Kidney tubule cell (primary cell): Measurements from ENCODE around the gene MARCO.

Source experiments
- DNase-seq: peaks from one replicate; pipeline ENCODE4 v3.0.0-alpha.2; 2018; ENCODE audit warnings: low spot score

MARCO gene, protein sequence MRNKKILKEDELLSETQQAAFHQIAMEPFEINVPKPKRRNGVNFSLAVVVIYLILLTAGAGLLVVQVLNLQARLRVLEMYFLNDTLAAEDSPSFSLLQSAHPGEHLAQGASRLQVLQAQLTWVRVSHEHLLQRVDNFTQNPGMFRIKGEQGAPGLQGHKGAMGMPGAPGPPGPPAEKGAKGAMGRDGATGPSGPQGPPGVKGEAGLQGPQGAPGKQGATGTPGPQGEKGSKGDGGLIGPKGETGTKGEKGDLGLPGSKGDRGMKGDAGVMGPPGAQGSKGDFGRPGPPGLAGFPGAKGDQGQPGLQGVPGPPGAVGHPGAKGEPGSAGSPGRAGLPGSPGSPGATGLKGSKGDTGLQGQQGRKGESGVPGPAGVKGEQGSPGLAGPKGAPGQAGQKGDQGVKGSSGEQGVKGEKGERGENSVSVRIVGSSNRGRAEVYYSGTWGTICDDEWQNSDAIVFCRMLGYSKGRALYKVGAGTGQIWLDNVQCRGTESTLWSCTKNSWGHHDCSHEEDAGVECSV

DNA sequence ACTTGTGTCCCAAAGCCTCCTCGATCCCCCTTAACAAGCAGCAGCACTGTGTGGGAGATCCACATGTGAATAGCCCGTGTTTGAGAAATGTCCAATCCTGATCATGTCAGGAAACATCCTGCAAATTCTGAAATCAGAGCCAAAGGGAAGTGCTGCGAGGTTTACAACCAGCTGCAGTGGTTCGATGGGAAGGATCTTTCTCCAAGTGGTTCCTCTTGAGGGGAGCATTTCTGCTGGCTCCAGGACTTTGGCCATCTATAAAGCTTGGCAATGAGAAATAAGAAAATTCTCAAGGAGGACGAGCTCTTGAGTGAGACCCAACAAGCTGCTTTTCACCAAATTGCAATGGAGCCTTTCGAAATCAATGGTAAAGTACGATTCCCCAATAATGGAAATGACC lies at the start of gene MARCO:
TSS of gene MARCO (plus strand) at position 164 of the 400 bp plus-strand sequence. CDS start at position 271, 107 bp downstream.
- DNase-seq = no peak

DNA sequence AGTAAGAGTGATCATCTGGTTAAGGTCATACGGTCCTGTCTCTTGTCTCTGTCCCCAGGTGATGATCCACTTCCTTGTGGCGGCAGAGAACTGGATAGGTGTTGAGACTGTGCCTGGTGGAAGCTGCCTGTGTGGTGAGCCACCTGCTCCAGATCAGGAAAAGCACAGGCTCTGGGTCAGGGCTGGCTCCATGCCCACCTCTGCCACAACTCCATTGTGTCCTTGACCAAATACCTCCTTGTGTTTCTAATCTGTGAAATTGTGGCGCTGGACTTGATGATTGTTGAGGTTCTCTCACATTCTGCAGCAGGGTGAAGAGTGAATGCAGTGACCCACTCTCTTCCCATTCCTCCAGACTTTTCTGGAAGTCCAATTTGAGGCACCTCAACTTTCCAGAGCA lies 48.9 kb upstream of the MARCO start:
- no peak for DNase-seq

- DNase-seq = no peak
Observed at GRCh38 chr2:118902266-118903028, 39.5 kb upstream of the MARCO start.

GRCh38 chr2:118903029-118903351 lies 39.0 kb upstream of the MARCO start:
- DNase-seq = no peak

GRCh38 chr2:118903551-118904479 lies 38.2 kb upstream of the MARCO start:
- no peak for DNase-seq

DNA sequence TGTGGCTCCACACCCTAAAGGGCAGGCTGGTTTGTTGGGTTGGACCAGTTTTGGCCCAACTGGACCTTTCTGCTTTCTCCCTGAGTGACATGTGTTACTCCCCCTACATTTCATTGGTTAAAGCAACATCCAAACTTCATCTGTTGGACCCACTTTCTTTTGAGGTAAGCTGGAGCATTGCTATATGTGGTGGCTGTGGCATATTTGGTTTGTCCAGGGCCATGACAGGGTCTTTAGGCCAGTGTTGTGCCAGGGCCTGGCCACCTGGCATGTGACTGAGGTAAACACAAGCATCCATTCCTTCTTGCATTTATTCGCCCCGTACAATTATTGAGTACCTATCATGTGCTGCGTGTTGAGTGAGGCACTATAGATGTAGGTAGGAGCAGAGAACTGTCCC lies 36.8 kb upstream of the MARCO start:
- DNase-seq = no peak

- no peak for DNase-seq
Observed at GRCh38 chr2:118906186-118906585, 35.8 kb upstream of the MARCO start.

GRCh38 chr2:118907759-118908158 lies 34.2 kb upstream of the MARCO start:
- no peak for DNase-seq

GRCh38 chr2:118909191-118909590 lies 32.8 kb upstream of the MARCO start:
- no peak for DNase-seq

- DNase-seq = no peak
Observed at GRCh38 chr2:118911166-118911856, 30.7 kb upstream of the MARCO start.

- DNase-seq = no peak
Observed at GRCh38 chr2:118911936-118912335, 30.1 kb upstream of the MARCO start.

DNA sequence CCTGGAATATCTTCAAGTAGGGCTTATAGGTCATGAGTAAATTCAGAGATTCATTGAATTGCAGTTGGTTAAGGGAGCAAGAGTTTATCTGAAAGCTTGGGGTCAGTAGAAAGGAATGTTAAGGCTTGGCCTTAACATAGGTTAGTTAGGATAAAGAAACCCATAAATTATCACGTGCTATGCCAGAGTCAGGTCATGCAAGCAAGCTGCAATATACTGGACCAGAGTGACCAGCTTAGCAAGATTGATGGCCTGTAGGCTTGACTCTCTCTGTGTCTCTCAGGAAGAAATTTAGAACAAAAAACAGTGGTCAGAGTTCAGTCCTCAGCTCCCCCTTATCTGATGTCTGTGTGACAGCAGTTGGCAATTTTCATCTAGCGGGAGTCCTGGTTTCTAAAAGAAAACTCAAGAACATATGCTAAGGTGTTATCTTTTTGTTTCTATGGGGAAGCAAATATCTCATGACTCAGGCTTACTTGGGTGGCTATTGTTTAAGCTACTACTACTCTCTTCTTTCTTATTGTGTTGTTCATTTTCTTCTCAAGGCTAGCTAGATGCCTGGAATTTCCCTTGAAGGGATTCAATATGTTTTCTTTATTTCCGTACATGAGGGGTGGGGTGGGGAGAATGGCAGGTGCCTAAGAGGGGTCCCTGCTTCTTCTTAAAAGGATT lies 28.7 kb upstream of the MARCO start:
- DNase-seq = peak; percentile 68

- DNase-seq = peak; percentile 94
Observed at GRCh38 chr2:118913803-118914645, 28.0 kb upstream of the MARCO start.

DNA sequence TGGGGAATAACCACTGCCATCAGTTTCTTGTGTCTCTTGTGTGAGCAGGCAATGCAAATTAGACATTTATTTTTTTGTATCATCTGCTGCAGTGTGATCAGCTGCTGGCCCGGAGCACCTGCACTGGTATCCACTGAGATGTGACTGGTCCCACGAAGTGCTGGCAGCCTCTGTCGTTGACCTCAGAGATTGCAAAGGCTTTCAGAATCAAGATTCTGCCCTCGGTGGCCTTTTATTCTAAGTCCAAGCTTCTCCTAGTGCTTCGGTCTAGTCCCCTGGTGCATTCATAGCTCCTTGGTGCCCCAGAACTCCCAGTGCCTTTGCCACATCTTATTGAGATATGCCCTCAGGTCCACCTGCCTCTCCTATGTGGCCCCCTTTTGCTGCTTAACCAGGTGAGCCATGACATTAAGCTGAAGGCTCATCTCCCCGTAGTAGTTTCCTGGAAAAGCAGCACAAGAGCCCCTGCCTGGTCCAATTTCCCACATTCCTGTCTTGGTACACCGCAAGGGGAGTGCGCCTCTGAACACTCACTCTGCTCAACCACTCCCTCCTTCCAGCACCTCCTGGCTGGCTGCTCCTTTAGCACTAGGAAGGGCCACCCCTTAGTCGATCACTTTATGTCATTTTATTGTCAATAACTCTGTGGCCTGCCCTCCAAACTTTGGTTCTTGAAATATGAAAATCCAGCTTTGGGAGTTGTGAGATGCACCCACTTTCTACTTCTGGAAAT lies 27.1 kb upstream of the MARCO start:
- DNase-seq = no peak

DNA sequence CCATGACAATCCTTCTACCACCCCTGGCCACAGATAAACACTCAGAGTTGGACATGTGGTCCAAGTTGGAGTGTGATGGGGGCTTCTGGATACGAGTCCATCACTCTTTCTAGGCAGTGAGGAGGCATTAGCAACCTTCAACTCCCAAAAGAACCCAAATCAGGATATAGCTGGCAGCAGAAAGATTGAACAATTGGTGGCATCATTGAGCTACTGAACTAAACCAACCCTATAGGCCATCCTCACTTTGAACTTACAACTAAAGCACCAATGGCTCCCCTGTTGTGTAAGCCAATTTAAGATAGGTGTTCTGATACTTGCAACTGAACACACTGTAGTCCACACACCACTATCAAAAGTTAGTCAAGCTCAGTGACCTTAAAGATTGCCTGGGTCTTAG lies 24.0 kb upstream of the MARCO start:
- DNase-seq = no peak

- DNase-seq = no peak
Observed at GRCh38 chr2:118921646-118922045, 20.3 kb upstream of the MARCO start.

GRCh38 chr2:118922254-118922653 lies 19.7 kb upstream of the MARCO start:
- DNase-seq = no peak

GRCh38 chr2:118923371-118923770 lies 18.6 kb upstream of the MARCO start:
- DNase-seq = peak; percentile 43

DNA sequence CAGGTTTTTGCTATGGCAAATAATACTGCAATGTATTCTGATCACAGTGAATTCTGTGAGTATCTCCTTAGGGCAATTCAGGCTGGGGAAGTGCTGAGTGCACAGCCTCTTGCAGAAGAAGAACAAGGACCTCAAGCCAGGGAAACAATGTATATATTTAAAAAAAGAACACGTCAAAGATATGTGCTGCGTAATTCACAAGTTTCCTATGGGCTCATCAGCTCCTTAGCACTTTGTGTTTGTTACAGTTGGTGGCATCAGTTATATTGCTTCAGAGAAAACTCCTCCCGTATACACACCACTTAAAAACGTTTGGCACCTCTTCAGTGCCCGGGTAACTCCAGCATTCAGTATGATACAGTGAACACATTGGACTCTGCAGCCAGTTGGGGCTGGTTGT lies 16.5 kb upstream of the MARCO start:
- no peak for DNase-seq
